Measurements from ENCODE around the gene BICDL1. TPM values are rescaled to one million over a fixed set of nuclear protein-coding genes. Genes with fewer than 3 reads are reported as not detected.

The BICDL1 gene
- total RNA-seq, 1 experiment from 2014 or later = 3.6 TPM

- Histone ChIP-seq H3F3A (ENCODE audit: low read length, unreplicated experiment) (no peaks in the 10 kb centered on the region), H2AFZ (ENCODE audit: low read length) (no peak overlapping the region), H3K9me2 (replicated peaks; ENCODE audit: low read length) (no peaks in the 10 kb centered on the region), H3K27ac (ENCODE audit: low read length) (no peak overlapping the region), H3K4me1 (ENCODE audit: insufficient read depth, low read length) (peaks cover 28% of the 10 kb centered on the region), H3K79me2 (ENCODE audit: low read length) (no peaks in the 10 kb centered on the region), H3K9me3 (ENCODE audit: low read length) (no peaks in the 10 kb centered on the region), H3K4me2 (ENCODE audit: low read length) (no peak overlapping the region), H3K36me3 (ENCODE audit: low read depth, low read length) (no peaks in the 10 kb centered on the region), H3K27me3 (ENCODE audit: low read length) (no peaks in the 10 kb centered on the region), H3K9ac (ENCODE audit: low read length) (no peak overlapping the region), H4K20me1 (ENCODE audit: low read length) (no peaks in the 10 kb centered on the region), H3K4me3 (ENCODE audit: low read length) (no peak overlapping the region)
- ATAC-seq (no peak), DNase-seq (no peak)
- ChIA-PET POLR2A (ENCODE audit: unreplicated experiment) (no interaction called here), CTCF (no interaction called here)
- no peak for TF ChIP-seq EZH2phosphoT487 (IDR thresholded peaks at IDR 0.05; ENCODE audit: borderline replicate concordance, low read length)
- no peak for TF ChIP-seq CTCF (conservative IDR thresholded peaks at IDR 0.05; ENCODE audit: low read depth, low read length)
- no peak for TF ChIP-seq EZH2 (IDR thresholded peaks at IDR 0.05; ENCODE audit: low read length, unreplicated experiment)
- intact Hi-C loops (cut with micrococcal nuclease) = loop anchor here (5.0 kb wide), 1 partner anchor 84 kb away; no protein-coding TSS in a partner anchor
- BruUV-seq (replicated peaks) = no TSS peak
These were observed 87.6 kb downstream of the BICDL1 start for GRCh38 chr12:120076651-120077050.

GRCh38 chr12:120077260-120077659 is 88.2 kb downstream of the BICDL1 start:
- no peaks in the 10 kb centered on the region for H4K20me1 ChIP-seq (ENCODE audit: low read length)
- no peaks in the 10 kb centered on the region for H3K79me2 ChIP-seq (ENCODE audit: low read length)
- BruUV-seq (replicated peaks) = no TSS peak
- no peak overlapping the region for H2AFZ ChIP-seq (ENCODE audit: low read length)
- ChIA-PET CTCF (no interaction called here), POLR2A (ENCODE audit: unreplicated experiment) (no interaction called here)
- H3K4me3 ChIP-seq (ENCODE audit: low read length) = no peak overlapping the region
- intact Hi-C loops (cut with micrococcal nuclease) = loop anchor here (5.0 kb wide), 1 partner anchor 85 kb away; no protein-coding TSS in a partner anchor
- no peak overlapping the region for H3K4me2 ChIP-seq (ENCODE audit: low read length)
- no peaks in the 10 kb centered on the region for H3F3A ChIP-seq (ENCODE audit: low read length, unreplicated experiment)
- DNase-seq (no peak), ATAC-seq (no peak)
- no peaks in the 10 kb centered on the region for H3K9me2 ChIP-seq (replicated peaks; ENCODE audit: low read length)
- H3K27me3 ChIP-seq (ENCODE audit: low read length) = no peaks in the 10 kb centered on the region
- TF ChIP-seq EZH2phosphoT487 (IDR thresholded peaks at IDR 0.05; ENCODE audit: borderline replicate concordance, low read length) = no peak
- TF ChIP-seq CTCF (conservative IDR thresholded peaks at IDR 0.05; ENCODE audit: low read depth, low read length) = no peak
- TF ChIP-seq EZH2 (IDR thresholded peaks at IDR 0.05; ENCODE audit: low read length, unreplicated experiment) = no peak
- peaks cover 28% of the 10 kb centered on the region for H3K4me1 ChIP-seq (ENCODE audit: insufficient read depth, low read length)
- no peaks in the 10 kb centered on the region for H3K9me3 ChIP-seq (ENCODE audit: low read length)
- no peak overlapping the region for H3K9ac ChIP-seq (ENCODE audit: low read length)
- H3K36me3 ChIP-seq (ENCODE audit: low read depth, low read length) = no peaks in the 10 kb centered on the region
- no peak overlapping the region for H3K27ac ChIP-seq (ENCODE audit: low read length)

GRCh38 chr12:120078868-120079267 is 89.8 kb downstream of the BICDL1 start:
- ChIA-PET POLR2A (ENCODE audit: unreplicated experiment) (no interaction called here), CTCF (interaction anchor here (1.2 kb wide), 1 partner anchor 90 kb away, joined by 4 read pairs; the partner anchor contains the start of gene BICDL1)
- no peaks in the 10 kb centered on the region for H3K79me2 ChIP-seq (ENCODE audit: low read length)
- no peaks in the 10 kb centered on the region for H3K9me2 ChIP-seq (replicated peaks; ENCODE audit: low read length)
- no TSS peak for BruUV-seq (replicated peaks)
- ATAC-seq (peak; percentile 28), DNase-seq (peak; percentile 47)
- peak overlapping the region; percentile 69 for H3K4me2 ChIP-seq (ENCODE audit: low read length)
- no peaks in the 10 kb centered on the region for H3K27me3 ChIP-seq (ENCODE audit: low read length)
- H3K36me3 ChIP-seq (ENCODE audit: low read depth, low read length) = no peaks in the 10 kb centered on the region
- H3F3A ChIP-seq (ENCODE audit: low read length, unreplicated experiment) = no peaks in the 10 kb centered on the region
- no peak for TF ChIP-seq EZH2 (IDR thresholded peaks at IDR 0.05; ENCODE audit: low read length, unreplicated experiment)
- no peak for TF ChIP-seq CTCF (conservative IDR thresholded peaks at IDR 0.05; ENCODE audit: low read depth, low read length)
- TF ChIP-seq EZH2phosphoT487 (IDR thresholded peaks at IDR 0.05; ENCODE audit: borderline replicate concordance, low read length) = no peak
- H3K4me3 ChIP-seq (ENCODE audit: low read length) = peak overlapping the region; percentile 25; the same call in 1 of the 2 replicates
- H2AFZ ChIP-seq (ENCODE audit: low read length) = peak overlapping the region; percentile 33; the same call in 1 of the 2 replicates
- H3K9me3 ChIP-seq (ENCODE audit: low read length) = no peaks in the 10 kb centered on the region
- intact Hi-C loops (cut with micrococcal nuclease) = loop anchor here (1.0 to 5.0 kb wide), 4 partner anchors 8 to 138 kb away; no protein-coding TSS in a partner anchor
- H3K27ac ChIP-seq (ENCODE audit: low read length) = peak overlapping the region; percentile 95
- H4K20me1 ChIP-seq (ENCODE audit: low read length) = no peaks in the 10 kb centered on the region
- H3K4me1 ChIP-seq (ENCODE audit: insufficient read depth, low read length) = peaks cover 28% of the 10 kb centered on the region
- peak overlapping the region; percentile 74 for H3K9ac ChIP-seq (ENCODE audit: low read length)

All from PC-3 (cell line).